DOHH2 (cell line): ENCODE data around the gene IFI35.

Source experiments
- H3F3A ChIP-seq: fragments of 200-600 bp; sonication (generic), shearing (Covaris generic); 2 replicates; pipeline ENCODE4 v1.6.0; 2016; ENCODE audit warnings: antibody characterized with exemption, mild to moderate bottlenecking; ENCODE audit not compliant: control insufficient read depth, insufficient read depth
- H3K27ac ChIP-seq: fragments of 200-600 bp; sonication (generic); 2 replicates; pipeline ENCODE4 v1.5.1; 2014; ENCODE audit warnings: low read depth, mild to moderate bottlenecking, low read length, moderate library complexity
- H3K27me3 ChIP-seq: fragments of 200-600 bp; sonication (generic); 2 replicates; pipeline ENCODE4 v1.6.1; 2014; ENCODE audit warnings: mild to moderate bottlenecking, low read length, mixed read lengths; ENCODE audit not compliant: control insufficient read depth
- H3K36me3 ChIP-seq: fragments of 200-600 bp; sonication (generic); 2 replicates; pipeline ENCODE4 v1.6.1; 2014; ENCODE audit warnings: mild to moderate bottlenecking, low read length, moderate library complexity, mixed read lengths; ENCODE audit not compliant: control insufficient read depth
- H3K4me1 ChIP-seq: fragments of 200-600 bp; sonication (generic); 2 replicates; pipeline ENCODE4 v1.6.1; 2014; ENCODE audit warnings: mild to moderate bottlenecking, low read length, mixed read lengths; ENCODE audit not compliant: control insufficient read depth
- H3K4me2 ChIP-seq: fragments of 200-600 bp; sonication (generic); 2 replicates; pipeline ENCODE4 v1.6.0; 2014; ENCODE audit warnings: mild to moderate bottlenecking, low read length, moderate library complexity
- H3K4me3 ChIP-seq: fragments of 200-600 bp; sonication (generic); 2 replicates; pipeline ENCODE4 v1.5.1; 2014; ENCODE audit warnings: mild to moderate bottlenecking, low read length, mixed read lengths
- H3K79me2 ChIP-seq: fragments of 200-600 bp; sonication (generic); 2 replicates; pipeline ENCODE4 v1.6.1; 2014; ENCODE audit warnings: mild to moderate bottlenecking, low read length, mixed read lengths; ENCODE audit not compliant: control insufficient read depth
- H3K9me2 ChIP-seq: fragments of 200-600 bp; sonication (generic); replicated peaks from 2 replicates; pipeline ENCODE4 v1.6.1; 2014; ENCODE audit warnings: mild to moderate bottlenecking, low read length, mixed read lengths; ENCODE audit not compliant: control insufficient read depth
- H3K9me3 ChIP-seq: fragments of 200-600 bp; sonication (generic); 2 replicates; pipeline ENCODE4 v1.6.1; 2014; ENCODE audit warnings: antibody characterized with exemption, low read length, mixed read lengths; ENCODE audit not compliant: control insufficient read depth, insufficient read depth
- H4K20me1 ChIP-seq: fragments of 200-600 bp; sonication (generic); 2 replicates; pipeline ENCODE4 v1.6.0; 2014; ENCODE audit warnings: low read depth, mild to moderate bottlenecking, antibody characterized with exemption, low read length, moderate library complexity; ENCODE audit not compliant: control insufficient read depth, insufficient read depth
- EZH2phosphoT487 ChIP-seq: fragments of 200-600 bp; sonication (generic); IDR thresholded peaks from 2 replicates; pipeline ENCODE4 v1.6.1; 2017; ENCODE audit warnings: borderline replicate concordance, mild to moderate bottlenecking, antibody characterized with exemption, low read length, moderate library complexity, mixed read lengths
- TF ChIP-seq, protein P1 (sequence below): fragments of 200-600 bp; sonication (generic); IDR thresholded peaks from one replicate; pipeline ENCODE4 v1.5.1; 2014; ENCODE audit warnings: antibody characterized with exemption, mild to moderate bottlenecking, low read depth, low read length; ENCODE audit not compliant: poor library complexity, severe bottlenecking

Gene IFI35

DNA sequence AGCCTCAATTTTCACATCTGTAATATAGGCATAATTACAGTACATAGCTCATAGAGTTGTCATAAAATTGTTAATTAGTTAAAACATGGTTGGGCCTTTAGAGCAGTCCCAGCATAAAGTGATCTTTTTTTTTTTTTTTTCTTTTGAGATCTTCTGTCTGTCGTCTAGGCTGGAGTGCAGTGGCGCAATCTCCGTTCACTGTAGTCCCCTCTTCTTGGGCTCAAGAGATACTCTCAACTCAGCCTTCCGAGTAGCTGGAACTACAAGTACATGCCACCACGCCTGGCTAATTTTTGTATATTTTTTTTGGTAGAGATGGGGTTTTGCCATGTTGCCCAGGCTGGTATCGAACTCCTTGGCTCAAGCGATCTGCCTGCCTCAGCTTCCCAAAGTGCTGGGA, 49.5 kb downstream of the IFI35 start:
- H3K9me2 ChIP-seq, result no peaks in the 10 kb centered on the region
- H4K20me1 ChIP-seq, result no peaks in the 10 kb centered on the region
- no peaks in the 10 kb centered on the region for H3K9me3 ChIP-seq
- TF ChIP-seq EZH2phosphoT487, result no peak
- TF ChIP-seq, protein P1, sequence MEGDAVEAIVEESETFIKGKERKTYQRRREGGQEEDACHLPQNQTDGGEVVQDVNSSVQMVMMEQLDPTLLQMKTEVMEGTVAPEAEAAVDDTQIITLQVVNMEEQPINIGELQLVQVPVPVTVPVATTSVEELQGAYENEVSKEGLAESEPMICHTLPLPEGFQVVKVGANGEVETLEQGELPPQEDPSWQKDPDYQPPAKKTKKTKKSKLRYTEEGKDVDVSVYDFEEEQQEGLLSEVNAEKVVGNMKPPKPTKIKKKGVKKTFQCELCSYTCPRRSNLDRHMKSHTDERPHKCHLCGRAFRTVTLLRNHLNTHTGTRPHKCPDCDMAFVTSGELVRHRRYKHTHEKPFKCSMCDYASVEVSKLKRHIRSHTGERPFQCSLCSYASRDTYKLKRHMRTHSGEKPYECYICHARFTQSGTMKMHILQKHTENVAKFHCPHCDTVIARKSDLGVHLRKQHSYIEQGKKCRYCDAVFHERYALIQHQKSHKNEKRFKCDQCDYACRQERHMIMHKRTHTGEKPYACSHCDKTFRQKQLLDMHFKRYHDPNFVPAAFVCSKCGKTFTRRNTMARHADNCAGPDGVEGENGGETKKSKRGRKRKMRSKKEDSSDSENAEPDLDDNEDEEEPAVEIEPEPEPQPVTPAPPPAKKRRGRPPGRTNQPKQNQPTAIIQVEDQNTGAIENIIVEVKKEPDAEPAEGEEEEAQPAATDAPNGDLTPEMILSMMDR, result no peak
- no peak overlapping the region for H3K27ac ChIP-seq
- no peaks in the 10 kb centered on the region for H3K4me1 ChIP-seq
- no peak overlapping the region for H3K4me3 ChIP-seq
- H3K79me2 ChIP-seq, result no peaks in the 10 kb centered on the region
- no peaks in the 10 kb centered on the region for H3F3A ChIP-seq
- peaks cover 74% of the 10 kb centered on the region for H3K36me3 ChIP-seq
- no peaks in the 10 kb centered on the region for H3K27me3 ChIP-seq
- no peak overlapping the region for H3K4me2 ChIP-seq

DNA sequence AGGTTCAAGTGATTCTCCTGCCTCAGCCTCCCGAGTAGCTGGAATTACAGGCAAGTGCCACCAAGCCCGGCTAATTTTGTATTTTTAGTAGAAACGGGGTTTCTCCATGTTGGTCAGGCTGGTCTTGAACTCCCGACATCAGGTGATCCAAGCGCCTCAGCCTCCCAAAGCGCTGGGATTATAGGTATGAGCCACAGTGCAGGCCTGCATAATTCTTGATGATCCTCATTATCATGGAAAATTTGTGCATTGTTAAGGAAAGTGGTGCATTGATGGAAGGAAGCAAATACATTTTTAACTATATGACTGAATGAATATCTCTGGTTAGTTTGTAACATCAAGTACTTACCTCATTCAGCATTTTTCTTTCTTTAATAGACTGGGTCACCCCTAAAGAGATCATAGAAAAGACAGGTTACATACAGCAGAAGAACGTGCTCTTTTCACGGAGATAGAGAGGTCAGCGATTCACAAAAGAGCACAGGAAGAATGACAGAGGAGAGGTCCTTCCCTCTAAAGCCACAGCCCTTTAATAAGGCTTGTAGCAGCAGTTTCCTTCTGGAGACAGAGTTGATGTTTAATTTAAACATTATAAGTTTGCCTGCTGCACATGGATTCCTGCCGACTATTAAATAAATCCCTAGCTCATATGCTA, 56.5 kb downstream of the IFI35 start:
- no peak overlapping the region for H3K27ac ChIP-seq
- H3K27me3 ChIP-seq, result no peaks in the 10 kb centered on the region
- TF ChIP-seq, protein P1, result no peak
- no peak for TF ChIP-seq EZH2phosphoT487
- no peaks in the 10 kb centered on the region for H4K20me1 ChIP-seq
- no peaks in the 10 kb centered on the region for H3K79me2 ChIP-seq
- no peak overlapping the region for H3K4me3 ChIP-seq
- no peaks in the 10 kb centered on the region for H3K4me1 ChIP-seq
- H3F3A ChIP-seq, result no peaks in the 10 kb centered on the region
- H3K9me3 ChIP-seq, result no peaks in the 10 kb centered on the region
- H3K4me2 ChIP-seq, result no peak overlapping the region
- H3K9me2 ChIP-seq, result no peaks in the 10 kb centered on the region
- H3K36me3 ChIP-seq, result peaks cover 82% of the 10 kb centered on the region
